Hypothalamus (tissue), 51 donors: ENCODE data around the gene PGAP6.
"Not testable (repeated sequence)": the region's sequence is repeated elsewhere in the genome, so short reads cannot be mapped to it uniquely, and the experiment has no call there.

Experiments used
- DNase-seq, 51 donors: peaks; one replicate each; lab custom pipeline; 2025; lab: John Stamatoyannopoulos, UW

The PGAP6 gene

GRCh38 chr16:369275-369865 lies 12.4 kb downstream of the PGAP6 start:
- DNase-seq = no peak

- no peak for DNase-seq
These were observed 13.2 kb downstream of the PGAP6 start for GRCh38 chr16:368388-369158.

GRCh38 chr16:367333-367903 lies 14.4 kb downstream of the PGAP6 start:
- no peak for DNase-seq

- DNase-seq = no peak
These were observed 15.3 kb downstream of the PGAP6 start for GRCh38 chr16:366476-366875.

- no peak for DNase-seq
These were observed 16.9 kb downstream of the PGAP6 start for GRCh38 chr16:364595-365491.

- DNase-seq = no peak
These were observed 17.9 kb downstream of the PGAP6 start for GRCh38 chr16:363766-364490.

GRCh38 chr16:363110-363765 lies 18.5 kb downstream of the PGAP6 start:
- DNase-seq = no peak

GRCh38 chr16:362702-362999 lies 19.1 kb downstream of the PGAP6 start:
- not testable (repeated sequence) for DNase-seq

GRCh38 chr16:361872-362701 lies 19.7 kb downstream of the PGAP6 start:
- peak in 37 of 51 donors; percentile 8 to 69 (median 38) for DNase-seq

GRCh38 chr16:361341-361871 lies 20.4 kb downstream of the PGAP6 start:
- peak in 10 of 51 donors; percentile 19 to 55 (median 32) for DNase-seq

GRCh38 chr16:360698-361336 lies 21.0 kb downstream of the PGAP6 start:
- no peak for DNase-seq

GRCh38 chr16:359871-360697 lies 21.7 kb downstream of the PGAP6 start:
- DNase-seq = peak in 1 of 51 donors; percentile 29

GRCh38 chr16:359067-359763 lies 22.6 kb downstream of the PGAP6 start:
- DNase-seq = no peak

GRCh38 chr16:356741-357140 lies 25.0 kb downstream of the PGAP6 start:
- no peak for DNase-seq

- no peak for DNase-seq
These were observed 26.8 kb downstream of the PGAP6 start for GRCh38 chr16:354971-355461.

GRCh38 chr16:354291-354881 lies 27.4 kb downstream of the PGAP6 start:
- DNase-seq = no peak
